Stimulated activated CD8-positive, alpha-beta memory T cell treated with anti-CD3 and anti-CD28 coated beads, Interleukin-15, amount 100 ng/mL, for 48 hours (primary cell): Measurements from ENCODE around the gene HEXIM1.

Source experiments
- DNase-seq, 2 donors: peaks; one replicate each; pipeline ENCODE4 v3.0.0-alpha.2; 2020; ENCODE audit warnings: low read depth in 2 of 2

The HEXIM1 gene

GRCh38 chr17:45148183-45149036 lies at the start of gene HEXIM1:
Gene HEXIM1, plus strand, starts transcription at chr17:45148475. Its CDS starts 716 bp downstream, at chr17:45149191.
- DNase-seq = peak; percentile 97 to 99

DNA sequence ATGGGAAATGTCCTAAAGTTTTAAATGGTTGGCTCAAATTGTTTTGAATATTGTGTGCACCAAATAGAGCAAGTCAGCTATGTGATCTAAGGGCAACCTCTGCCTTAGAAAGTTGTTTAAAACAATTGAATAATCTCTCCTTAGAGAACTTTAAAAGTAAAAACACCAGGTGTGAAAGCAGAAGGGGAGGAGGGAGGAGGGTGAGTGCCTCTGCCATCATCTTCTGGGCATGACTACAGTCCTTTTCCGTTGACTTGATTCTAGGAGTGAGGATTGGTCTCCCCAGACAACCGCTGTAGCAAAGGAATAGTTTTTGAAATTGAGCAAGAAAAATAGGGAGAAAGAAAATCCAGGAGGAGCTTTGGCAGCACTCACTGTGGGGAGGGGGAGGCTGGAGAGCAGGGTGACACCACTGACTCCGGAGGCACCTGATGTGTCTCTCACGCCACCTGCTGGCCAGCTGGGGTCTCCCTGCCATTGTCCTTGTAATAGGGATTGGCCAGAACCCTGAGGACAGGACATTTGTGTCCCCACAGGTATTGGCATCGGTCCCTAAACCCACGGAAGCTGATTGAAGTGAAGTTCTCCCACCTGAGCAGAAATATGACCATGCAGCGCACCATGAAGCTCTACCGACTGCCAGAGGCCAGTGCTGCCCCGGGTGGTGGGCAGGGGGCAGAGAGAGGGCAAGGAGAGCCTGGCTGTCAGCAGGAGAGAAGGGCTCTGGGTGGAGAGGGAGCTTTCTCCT lies 49.2 kb upstream of the HEXIM1 start:
- peak; percentile 51 to 57 for DNase-seq

DNA sequence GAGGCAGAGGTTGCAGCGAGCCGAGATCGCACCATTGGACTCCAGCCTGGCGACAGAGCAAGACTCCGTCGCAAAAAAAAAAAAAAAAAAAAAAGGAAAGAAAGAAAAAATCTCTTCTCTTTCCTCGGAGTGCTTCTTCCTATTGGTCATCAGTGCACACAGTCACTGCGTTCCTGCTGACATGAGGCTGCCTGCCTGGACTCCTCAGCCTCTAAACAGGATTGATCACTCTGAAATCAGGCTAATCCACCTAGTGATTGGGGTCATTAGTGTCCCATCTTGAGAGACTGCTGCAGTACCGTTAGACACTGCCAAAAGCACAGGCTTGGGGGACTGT lies 46.8 kb upstream of the HEXIM1 start:
- DNase-seq = no peak

DNA sequence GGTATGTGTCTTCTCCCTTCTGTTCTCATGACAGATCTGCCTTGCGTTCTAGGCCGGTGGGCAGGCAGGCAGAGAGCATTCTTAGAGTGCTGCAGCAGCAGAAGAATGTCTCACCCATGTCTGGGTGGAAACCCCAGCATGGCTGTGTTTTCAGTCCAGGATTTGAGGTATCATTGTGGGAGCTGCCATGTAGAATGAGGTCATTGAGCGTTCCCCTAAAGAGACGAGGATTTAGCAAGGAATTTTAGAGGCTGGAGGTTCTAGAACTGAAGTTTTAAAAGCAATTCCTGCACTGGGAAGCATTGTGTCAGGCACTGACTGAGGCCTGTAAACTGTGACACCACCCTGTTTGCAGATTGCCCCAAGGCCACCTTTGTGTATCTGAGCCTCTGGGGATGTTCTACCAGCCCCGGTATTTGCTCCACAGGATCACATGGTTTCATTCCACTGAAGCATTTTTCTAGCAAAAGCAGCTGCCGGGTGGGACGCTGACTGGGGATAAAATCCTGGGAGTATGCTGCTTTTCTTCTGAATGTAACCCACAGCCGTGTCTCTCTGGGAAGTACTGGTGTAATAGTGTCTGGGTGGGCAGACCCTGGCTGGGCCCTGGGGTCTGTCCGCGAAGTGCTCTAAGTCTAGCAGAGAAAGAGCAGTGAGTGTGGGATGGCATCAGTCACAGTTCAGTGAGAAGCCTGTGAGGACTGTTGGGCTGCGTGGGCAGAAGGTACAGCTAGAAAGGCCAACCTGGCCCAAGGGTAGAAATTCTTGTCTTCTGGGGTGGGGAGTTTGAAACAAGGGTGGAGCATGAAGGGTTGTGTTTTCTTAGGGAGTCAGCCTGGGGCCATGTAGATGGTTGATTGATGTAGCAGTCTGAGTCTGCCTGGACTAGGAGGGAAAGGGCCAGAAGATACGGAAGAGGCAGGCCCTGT lies 46.1 kb upstream of the HEXIM1 start:
- DNase-seq = no peak

GRCh38 chr17:45102856-45103255 lies 45.4 kb upstream of the HEXIM1 start:
- no peak for DNase-seq

DNA sequence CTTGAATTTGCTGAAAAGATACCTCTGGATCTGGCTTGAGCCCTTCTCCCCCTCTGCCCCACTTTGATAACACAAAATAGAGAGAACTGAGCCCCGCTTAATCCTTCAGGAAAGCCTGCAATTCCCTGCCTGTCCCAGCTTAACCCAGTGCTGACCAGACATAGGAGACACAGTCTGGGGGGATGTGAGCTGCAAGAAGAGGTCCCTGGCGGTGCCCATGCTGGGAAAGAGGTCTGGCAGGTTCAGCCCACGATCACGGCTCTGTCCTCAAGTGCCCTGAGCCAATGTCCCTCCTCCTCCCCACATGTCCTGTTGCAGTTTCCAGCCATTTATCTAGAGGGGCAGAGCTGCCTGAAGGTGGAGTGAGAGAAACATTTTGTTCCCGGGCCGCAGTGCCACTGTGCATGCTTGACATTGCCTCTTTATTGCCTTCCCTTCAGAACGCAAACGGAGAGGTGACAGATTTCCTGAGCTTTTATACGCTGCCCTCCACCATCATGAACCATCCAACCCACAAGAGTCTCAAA lies 44.9 kb upstream of the HEXIM1 start:
- DNase-seq = no peak

- no peak for DNase-seq
Measured at GRCh38 chr17:45104029-45104428, 44.2 kb upstream of the HEXIM1 start.

DNA sequence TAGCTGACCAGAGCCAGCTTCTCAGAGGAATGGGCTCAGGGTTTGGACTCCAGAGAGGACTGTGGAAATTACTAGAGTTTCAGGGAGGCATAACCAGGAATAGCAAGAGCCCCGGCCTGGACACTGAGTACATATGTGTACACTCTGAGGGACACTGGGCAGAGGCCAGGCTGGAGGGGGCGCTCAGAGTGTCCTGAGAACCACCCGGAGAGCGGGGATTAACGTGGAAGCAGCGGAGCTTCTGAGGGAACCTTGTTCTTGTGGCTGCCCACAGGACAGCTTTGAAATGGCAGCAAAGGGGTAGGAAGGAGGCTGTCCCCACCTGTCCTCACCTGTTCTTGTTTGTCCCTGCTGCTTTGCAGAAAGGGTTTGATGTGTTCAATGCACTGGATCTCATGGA lies 43.8 kb upstream of the HEXIM1 start:
- DNase-seq = no peak

GRCh38 chr17:45104907-45105624 lies 43.2 kb upstream of the HEXIM1 start:
- DNase-seq = no peak

- no peak for DNase-seq
Measured at GRCh38 chr17:45106096-45106495, 42.2 kb upstream of the HEXIM1 start.

GRCh38 chr17:45106582-45106981 lies 41.7 kb upstream of the HEXIM1 start:
- no peak for DNase-seq

DNA sequence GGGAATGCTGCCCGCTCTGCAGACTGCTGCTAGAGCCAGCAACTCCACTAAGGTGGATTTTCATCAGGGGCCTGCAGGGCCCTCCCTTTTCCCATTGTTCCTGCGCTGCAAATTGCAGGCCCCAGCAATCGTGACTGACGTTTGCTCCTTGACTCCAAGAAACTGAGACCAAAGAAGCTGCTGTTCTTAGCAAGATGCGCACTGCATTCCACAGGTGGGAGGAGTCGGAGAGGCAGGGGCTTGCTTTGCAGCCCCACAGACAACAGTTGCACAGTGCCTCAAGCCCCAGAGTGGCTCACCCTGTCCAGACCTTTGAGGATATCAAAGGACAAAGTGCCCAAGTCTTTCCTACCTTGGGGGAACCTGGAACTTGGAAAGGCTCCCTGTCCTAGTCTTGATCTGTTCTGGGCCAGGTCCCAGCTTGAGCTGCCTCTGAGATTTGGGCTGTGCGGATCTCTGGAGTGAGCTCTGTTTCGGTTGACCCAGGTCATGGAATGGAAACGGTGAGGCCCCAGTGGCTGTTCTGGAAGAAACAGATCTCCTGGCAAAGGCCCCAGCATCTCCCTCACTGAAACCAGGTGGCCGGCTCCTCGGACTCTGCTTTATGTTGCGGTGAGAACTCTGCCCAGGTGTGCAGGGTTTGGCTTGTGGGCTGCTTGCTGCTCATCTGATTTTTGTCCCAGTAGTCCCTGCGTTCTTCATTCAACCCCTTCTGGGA lies 40.8 kb upstream of the HEXIM1 start:
- DNase-seq = no peak

- DNase-seq = no peak
Measured at GRCh38 chr17:45108051-45108450, 40.2 kb upstream of the HEXIM1 start.

- DNase-seq = no peak
Measured at GRCh38 chr17:45108595-45109521, 39.4 kb upstream of the HEXIM1 start.

GRCh38 chr17:45110676-45111611 lies 37.3 kb upstream of the HEXIM1 start:
- no peak for DNase-seq

DNA sequence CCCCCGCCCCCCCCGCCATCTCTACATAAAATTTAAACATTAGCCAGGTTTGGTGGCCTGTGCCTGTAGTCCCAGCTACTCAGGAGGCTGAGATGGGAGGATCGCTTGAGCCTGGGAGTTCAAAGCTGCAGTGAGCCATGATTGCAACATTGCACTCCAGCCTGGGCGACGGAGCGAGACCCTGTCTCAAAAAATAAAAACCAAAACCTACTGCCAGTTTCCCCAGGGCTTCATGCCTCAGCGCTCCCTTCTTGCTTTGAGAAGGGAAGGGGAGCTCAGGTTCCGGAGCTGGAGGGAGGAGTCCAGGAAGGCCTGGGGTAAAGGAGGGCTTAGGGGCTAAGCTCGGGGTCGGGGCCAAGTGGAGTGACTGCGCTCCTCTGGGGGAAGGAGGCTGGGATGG lies 36.4 kb upstream of the HEXIM1 start:
- no peak for DNase-seq

- no peak for DNase-seq
Measured at GRCh38 chr17:45112559-45113423, 35.5 kb upstream of the HEXIM1 start.
